ENCODE data around the gene GAB3. TPM values are rescaled to one million over a fixed set of nuclear protein-coding genes. Genes with fewer than 3 reads are reported as not detected.

The GAB3 gene
- total RNA-seq, 4 donors from 2014 or later: 2.9 to 34.1 (median 7.2) TPM

GRCh38 chrX:154793084-154793795 is 42.4 kb upstream of the GAB3 start:
- no peaks in the 10 kb centered on the region for H3K27me3 ChIP-seq
- no peak for TF ChIP-seq POLR2A (IDR thresholded peaks at IDR 0.05)
- TF ChIP-seq, protein P1, sequence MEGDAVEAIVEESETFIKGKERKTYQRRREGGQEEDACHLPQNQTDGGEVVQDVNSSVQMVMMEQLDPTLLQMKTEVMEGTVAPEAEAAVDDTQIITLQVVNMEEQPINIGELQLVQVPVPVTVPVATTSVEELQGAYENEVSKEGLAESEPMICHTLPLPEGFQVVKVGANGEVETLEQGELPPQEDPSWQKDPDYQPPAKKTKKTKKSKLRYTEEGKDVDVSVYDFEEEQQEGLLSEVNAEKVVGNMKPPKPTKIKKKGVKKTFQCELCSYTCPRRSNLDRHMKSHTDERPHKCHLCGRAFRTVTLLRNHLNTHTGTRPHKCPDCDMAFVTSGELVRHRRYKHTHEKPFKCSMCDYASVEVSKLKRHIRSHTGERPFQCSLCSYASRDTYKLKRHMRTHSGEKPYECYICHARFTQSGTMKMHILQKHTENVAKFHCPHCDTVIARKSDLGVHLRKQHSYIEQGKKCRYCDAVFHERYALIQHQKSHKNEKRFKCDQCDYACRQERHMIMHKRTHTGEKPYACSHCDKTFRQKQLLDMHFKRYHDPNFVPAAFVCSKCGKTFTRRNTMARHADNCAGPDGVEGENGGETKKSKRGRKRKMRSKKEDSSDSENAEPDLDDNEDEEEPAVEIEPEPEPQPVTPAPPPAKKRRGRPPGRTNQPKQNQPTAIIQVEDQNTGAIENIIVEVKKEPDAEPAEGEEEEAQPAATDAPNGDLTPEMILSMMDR (IDR thresholded peaks at IDR 0.05): no peak
- H3K36me3 ChIP-seq: no peaks in the 10 kb centered on the region
- no peak for DNase-seq
- H3K9me3 ChIP-seq: no peaks in the 10 kb centered on the region
- H3K4me3 ChIP-seq: no peak overlapping the region
- no peaks in the 10 kb centered on the region for H3K4me1 ChIP-seq
- no peak overlapping the region for H3K27ac ChIP-seq
- intact Hi-C loops (cut with DNase I; ENCODE audit: low total_unique reads): no loop called here

DNA sequence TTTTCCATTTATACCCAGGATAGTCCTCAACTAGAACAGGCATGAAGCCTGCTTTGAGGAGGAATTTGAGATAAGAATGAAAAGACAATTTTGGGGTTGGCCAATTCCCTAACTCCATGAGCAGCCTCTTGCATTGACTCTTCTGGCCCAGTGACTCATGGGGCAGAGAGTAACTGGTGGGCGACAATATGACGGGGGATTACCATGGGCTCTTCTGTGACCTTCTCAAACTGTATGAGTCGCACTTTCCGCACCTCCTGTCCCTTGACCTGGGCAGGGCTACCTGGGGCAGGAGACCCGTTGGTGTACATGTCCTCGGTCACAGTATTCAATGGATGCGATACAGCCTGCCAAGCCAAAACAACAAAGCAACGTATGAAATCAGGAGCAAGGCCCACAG is 41.1 kb upstream of the GAB3 start:
- no peaks in the 10 kb centered on the region for H3K9me3 ChIP-seq
- H3K36me3 ChIP-seq: no peaks in the 10 kb centered on the region
- H3K4me3 ChIP-seq: no peak overlapping the region
- no peak overlapping the region for H3K27ac ChIP-seq
- no peaks in the 10 kb centered on the region for H3K4me1 ChIP-seq
- H3K27me3 ChIP-seq: no peaks in the 10 kb centered on the region
- TF ChIP-seq, protein P1 (IDR thresholded peaks at IDR 0.05): no peak
- no peak for TF ChIP-seq POLR2A (IDR thresholded peaks at IDR 0.05)
- DNase-seq: no peak
- intact Hi-C loops (cut with DNase I; ENCODE audit: low total_unique reads): no loop called here

- no peak for TF ChIP-seq POLR2A (IDR thresholded peaks at IDR 0.05)
- TF ChIP-seq, protein P1 (IDR thresholded peaks at IDR 0.05): no peak
- H3K9me3 ChIP-seq: no peaks in the 10 kb centered on the region
- no peak for DNase-seq
- no peak overlapping the region for H3K27ac ChIP-seq
- no peak overlapping the region for H3K4me3 ChIP-seq
- no peaks in the 10 kb centered on the region for H3K4me1 ChIP-seq
- no peaks in the 10 kb centered on the region for H3K27me3 ChIP-seq
- intact Hi-C loops (cut with DNase I; ENCODE audit: low total_unique reads): no loop called here
- no peaks in the 10 kb centered on the region for H3K36me3 ChIP-seq
Measured at GRCh38 chrX:154791467-154791866, 40.6 kb upstream of the GAB3 start.

- Histone ChIP-seq H3K9me3 (no peaks in the 10 kb centered on the region), H3K27ac (no peak overlapping the region), H3K4me1 (no peaks in the 10 kb centered on the region), H3K36me3 (no peaks in the 10 kb centered on the region), H3K27me3 (no peaks in the 10 kb centered on the region), H3K4me3 (no peak overlapping the region)
- intact Hi-C loops (cut with DNase I; ENCODE audit: low total_unique reads): no loop called here
- DNase-seq: no peak
- TF ChIP-seq, protein P1 (IDR thresholded peaks at IDR 0.05): no peak
- TF ChIP-seq POLR2A (IDR thresholded peaks at IDR 0.05): no peak
Measured at GRCh38 chrX:154785716-154786115, 34.8 kb upstream of the GAB3 start.

- no peak overlapping the region for H3K27ac ChIP-seq
- DNase-seq: no peak
- H3K4me1 ChIP-seq: no peaks in the 10 kb centered on the region
- no peaks in the 10 kb centered on the region for H3K9me3 ChIP-seq
- intact Hi-C loops (cut with DNase I; ENCODE audit: low total_unique reads): no loop called here
- H3K36me3 ChIP-seq: no peaks in the 10 kb centered on the region
- no peak for TF ChIP-seq POLR2A (IDR thresholded peaks at IDR 0.05)
- TF ChIP-seq, protein P1 (IDR thresholded peaks at IDR 0.05): no peak
- no peak overlapping the region for H3K4me3 ChIP-seq
- H3K27me3 ChIP-seq: no peaks in the 10 kb centered on the region
Measured at GRCh38 chrX:154784149-154784995, 33.5 kb upstream of the GAB3 start.
